ENCODE measurements around the gene SBK1.

The SBK1 gene

GRCh38 chr16:28298511-28298878 is 6.2 kb downstream of the SBK1 start:
- H3K27ac ChIP-seq: no peak overlapping the region
- no peak for TF ChIP-seq ZFX (IDR thresholded peaks at IDR 0.05)
- no peak for TF ChIP-seq CTCF (conservative IDR thresholded peaks at IDR 0.05)

- TF ChIP-seq CTCF (conservative IDR thresholded peaks at IDR 0.05) (no peak), ZFX (IDR thresholded peaks at IDR 0.05) (no peak)
- no peak overlapping the region for H3K27ac ChIP-seq
These were observed 8.0 kb downstream of the SBK1 start for GRCh38 chr16:28300327-28300726.

GRCh38 chr16:28301154-28301553 is 8.8 kb downstream of the SBK1 start:
- no peak overlapping the region for H3K27ac ChIP-seq
- TF ChIP-seq ZFX (IDR thresholded peaks at IDR 0.05) (no peak), CTCF (conservative IDR thresholded peaks at IDR 0.05) (no peak)

DNA sequence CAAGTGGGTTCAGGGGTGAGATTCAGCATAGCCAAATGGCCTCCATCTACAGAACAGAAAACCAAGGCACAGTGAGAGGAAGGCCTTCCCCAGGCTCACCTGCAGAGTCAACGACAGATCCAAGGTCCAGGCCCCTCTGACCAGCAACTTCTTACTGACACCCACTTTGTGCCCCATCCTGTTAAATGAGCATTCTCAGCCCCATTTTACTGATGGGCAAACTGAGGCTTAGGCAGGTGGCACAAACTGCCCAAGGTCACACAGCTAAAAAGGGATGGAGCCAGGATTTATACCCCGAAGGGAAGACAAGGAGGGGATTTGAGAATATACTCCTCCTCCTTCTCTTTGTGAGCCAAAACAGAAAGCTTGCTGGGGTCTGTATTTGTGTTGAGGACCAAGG is 9.3 kb downstream of the SBK1 start:
- TF ChIP-seq ZFX (IDR thresholded peaks at IDR 0.05) (no peak), CTCF (conservative IDR thresholded peaks at IDR 0.05) (no peak)
- H3K27ac ChIP-seq: no peak overlapping the region

GRCh38 chr16:28303132-28303531 is 10.8 kb downstream of the SBK1 start:
- TF ChIP-seq CTCF (conservative IDR thresholded peaks at IDR 0.05) (no peak), ZFX (IDR thresholded peaks at IDR 0.05) (no peak)
- no peak overlapping the region for H3K27ac ChIP-seq

DNA sequence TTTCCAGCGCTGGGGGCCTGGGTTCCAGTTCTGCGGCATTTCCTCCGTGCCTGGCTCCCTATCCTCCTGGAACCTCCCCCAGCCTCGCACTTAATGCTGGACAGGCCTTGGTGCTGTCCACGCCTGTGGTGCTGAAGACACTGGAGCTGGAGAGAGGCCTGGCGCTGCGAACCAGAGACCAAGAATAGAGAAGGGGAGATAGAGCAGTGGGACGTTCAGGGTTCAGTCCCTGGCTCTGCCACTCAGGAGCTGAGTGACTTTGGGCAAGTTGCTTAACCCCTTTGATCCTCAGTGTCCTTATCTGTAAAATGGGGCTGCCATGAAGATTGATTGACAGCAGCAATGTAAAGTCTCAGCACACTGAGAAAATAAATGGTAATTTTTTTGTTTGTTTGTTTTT is 11.9 kb downstream of the SBK1 start:
- TF ChIP-seq ZFX (IDR thresholded peaks at IDR 0.05) (no peak), CTCF (conservative IDR thresholded peaks at IDR 0.05) (no peak)
- H3K27ac ChIP-seq: no peak overlapping the region

GRCh38 chr16:28307936-28308335 is 15.6 kb downstream of the SBK1 start:
- no peak overlapping the region for H3K27ac ChIP-seq
- no peak for TF ChIP-seq CTCF (conservative IDR thresholded peaks at IDR 0.05)
- TF ChIP-seq ZFX (IDR thresholded peaks at IDR 0.05): no peak
